Measurements from ENCODE around the gene TFE3. TPM values are rescaled to one million over a fixed set of nuclear protein-coding genes. Genes with fewer than 3 reads are reported as not detected.

The TFE3 gene
- total and polyA plus RNA-seq, 3 experiments from 2014 or later = 7.7 to 35.4 (median 32.4) TPM

- CTCF ChIA-PET = no interaction called here
- Mint-ChIP-seq H3K4me1 (peaks cover 8 to 22% (median 22%) of the 10 kb centered on the region in 3 donors), H3K4me3 (peak within 1 kb of the TSS; percentile 82 to 92 (median 86)), H3K9me3 (no peaks in the 10 kb centered on the region), H3K27ac (peak within 1 kb of the TSS; percentile 88 to 97 (median 95)), H3K27me3 (peaks cover 0 to 5% of the 10 kb centered on the region in 2 donors), H3K36me3 (peaks cover 0 to 39% (median 0%) of the 10 kb centered on the region in 3 donors)
- H3K4me3 ChIP-seq (ENCODE audit: low read length) = peak within 1 kb of the TSS; percentile 75
- DNase-seq = peak; percentile 81 to 93 (median 88)
- H3K4me1 ChIP-seq (ENCODE audit: insufficient read depth, low read length) = peaks cover 9% of the 10 kb centered on the region
- peak within 1 kb of the TSS; percentile 73 for H3K27ac ChIP-seq (ENCODE audit: low read depth, low read length)
- H3K9me3 ChIP-seq (ENCODE audit: low read length) = no peaks in the 10 kb centered on the region
- no peaks in the 10 kb centered on the region for H3K27me3 ChIP-seq (ENCODE audit: insufficient read depth, low read length, poor library complexity, severe bottlenecking)
- POLR2A ChIA-PET = no interaction called here
- no peaks in the 10 kb centered on the region for H3K36me3 ChIP-seq (ENCODE audit: insufficient read depth, low read length)
These were observed 30.7 kb upstream of the TFE3 start, which contains the start of gene PRAF2 for GRCh38 chrX:49073601-49074575. Gene PRAF2, minus strand, starts transcription at chrX:49074002. Its CDS starts 15 bp downstream, at chrX:49073987.

GRCh38 chrX:49072712-49073095 lies 29.5 kb upstream of the TFE3 start:
- H3K27me3 ChIP-seq (ENCODE audit: insufficient read depth, low read length, poor library complexity, severe bottlenecking) = no peaks in the 10 kb centered on the region
- CTCF ChIA-PET = no interaction called here
- peak overlapping the region; percentile 29 to 96 (median 92) for H3K27ac Mint-ChIP-seq
- H3K9me3 Mint-ChIP-seq = no peaks in the 10 kb centered on the region
- H3K4me1 ChIP-seq (ENCODE audit: insufficient read depth, low read length) = peaks cover 8% of the 10 kb centered on the region
- peaks cover 8 to 18% (median 17%) of the 10 kb centered on the region in 3 donors for H3K4me1 Mint-ChIP-seq
- no peak overlapping the region for H3K4me3 ChIP-seq (ENCODE audit: low read length)
- H3K27me3 Mint-ChIP-seq = peaks cover 0 to 6% of the 10 kb centered on the region in 2 donors
- POLR2A ChIA-PET = no interaction called here
- peaks cover 0 to 35% (median 0%) of the 10 kb centered on the region in 3 donors for H3K36me3 Mint-ChIP-seq
- H3K27ac ChIP-seq (ENCODE audit: low read depth, low read length) = no peak overlapping the region
- no peak for DNase-seq
- H3K9me3 ChIP-seq (ENCODE audit: low read length) = no peaks in the 10 kb centered on the region
- no peaks in the 10 kb centered on the region for H3K36me3 ChIP-seq (ENCODE audit: insufficient read depth, low read length)
- peak overlapping the region; percentile 82 to 92 (median 86) for H3K4me3 Mint-ChIP-seq

- Histone ChIP-seq H3K27me3 (ENCODE audit: insufficient read depth, low read length, poor library complexity, severe bottlenecking) (no peaks in the 10 kb centered on the region), H3K36me3 (ENCODE audit: insufficient read depth, low read length) (no peaks in the 10 kb centered on the region), H3K27ac (ENCODE audit: low read depth, low read length) (no peak overlapping the region), H3K4me3 (ENCODE audit: low read length) (no peak overlapping the region), H3K9me3 (ENCODE audit: low read length) (no peaks in the 10 kb centered on the region), H3K4me1 (ENCODE audit: insufficient read depth, low read length) (peaks cover 8% of the 10 kb centered on the region)
- H3K9me3 Mint-ChIP-seq = no peaks in the 10 kb centered on the region
- POLR2A ChIA-PET = no interaction called here
- H3K4me3 Mint-ChIP-seq = peak overlapping the region in 2 of 7 donors; percentile 34 to 84
- H3K27ac Mint-ChIP-seq = peak overlapping the region in 5 of 8 donors; percentile 21 to 78 (median 47)
- H3K36me3 Mint-ChIP-seq = peaks cover 0 to 29% (median 0%) of the 10 kb centered on the region in 3 donors
- H3K27me3 Mint-ChIP-seq = peaks cover 0 to 6% of the 10 kb centered on the region in 2 donors
- H3K4me1 Mint-ChIP-seq = peaks cover 8 to 18% (median 17%) of the 10 kb centered on the region in 3 donors
- no peak for DNase-seq
- CTCF ChIA-PET = no interaction called here
These were observed 28.9 kb upstream of the TFE3 start for GRCh38 chrX:49071877-49072711.

- Histone ChIP-seq H3K36me3 (ENCODE audit: insufficient read depth, low read length) (no peaks in the 10 kb centered on the region), H3K27me3 (ENCODE audit: insufficient read depth, low read length, poor library complexity, severe bottlenecking) (no peaks in the 10 kb centered on the region), H3K27ac (ENCODE audit: low read depth, low read length) (no peak overlapping the region), H3K9me3 (ENCODE audit: low read length) (no peaks in the 10 kb centered on the region), H3K4me1 (ENCODE audit: insufficient read depth, low read length) (peaks cover 8% of the 10 kb centered on the region), H3K4me3 (ENCODE audit: low read length) (no peak overlapping the region)
- POLR2A ChIA-PET = no interaction called here
- no peak for DNase-seq
- Mint-ChIP-seq H3K27me3 (peaks cover 0 to 6% of the 10 kb centered on the region in 2 donors), H3K36me3 (peaks cover 0 to 28% (median 0%) of the 10 kb centered on the region in 3 donors), H3K4me3 (no peak overlapping the region), H3K4me1 (peaks cover 8 to 18% (median 17%) of the 10 kb centered on the region in 3 donors), H3K27ac (peak overlapping the region in 6 of 8 donors; percentile 13 to 92 (median 71)), H3K9me3 (no peaks in the 10 kb centered on the region)
- CTCF ChIA-PET = no interaction called here
These were observed 27.8 kb upstream of the TFE3 start for GRCh38 chrX:49070988-49071387.

- Mint-ChIP-seq H3K27me3 (peaks cover 0 to 6% of the 10 kb centered on the region in 2 donors), H3K9me3 (no peaks in the 10 kb centered on the region), H3K4me3 (no peak overlapping the region), H3K27ac (no peak overlapping the region), H3K4me1 (peaks cover 8 to 15% (median 14%) of the 10 kb centered on the region in 3 donors), H3K36me3 (peaks cover 0 to 28% (median 0%) of the 10 kb centered on the region in 3 donors)
- Histone ChIP-seq H3K36me3 (ENCODE audit: insufficient read depth, low read length) (no peaks in the 10 kb centered on the region), H3K4me1 (ENCODE audit: insufficient read depth, low read length) (peaks cover 8% of the 10 kb centered on the region), H3K27me3 (ENCODE audit: insufficient read depth, low read length, poor library complexity, severe bottlenecking) (no peaks in the 10 kb centered on the region), H3K27ac (ENCODE audit: low read depth, low read length) (no peak overlapping the region), H3K4me3 (ENCODE audit: low read length) (no peak overlapping the region), H3K9me3 (ENCODE audit: low read length) (no peaks in the 10 kb centered on the region)
- CTCF ChIA-PET = no interaction called here
- no peak for DNase-seq
- POLR2A ChIA-PET = no interaction called here
These were observed 25.9 kb upstream of the TFE3 start for GRCh38 chrX:49069038-49069437.

- peaks cover 0 to 4% of the 10 kb centered on the region in 2 donors for H3K27me3 Mint-ChIP-seq
- DNase-seq = no peak
These were observed 24.3 kb upstream of the TFE3 start for GRCh38 chrX:49067285-49068120.

GRCh38 chrX:49066690-49067089 lies 23.5 kb upstream of the TFE3 start:
- Histone ChIP-seq H3K4me3 (ENCODE audit: low read length) (no peak overlapping the region), H3K4me1 (ENCODE audit: insufficient read depth, low read length) (no peaks in the 10 kb centered on the region), H3K27ac (ENCODE audit: low read depth, low read length) (no peak overlapping the region), H3K9me3 (ENCODE audit: low read length) (no peaks in the 10 kb centered on the region), H3K27me3 (ENCODE audit: insufficient read depth, low read length, poor library complexity, severe bottlenecking) (no peaks in the 10 kb centered on the region), H3K36me3 (ENCODE audit: insufficient read depth, low read length) (no peaks in the 10 kb centered on the region)
- Mint-ChIP-seq H3K27me3 (peaks cover 0 to 4% of the 10 kb centered on the region in 2 donors), H3K4me3 (no peak overlapping the region), H3K27ac (peak overlapping the region in 2 of 8 donors; percentile 61 to 87), H3K36me3 (peaks cover 0 to 30% (median 0%) of the 10 kb centered on the region in 3 donors), H3K4me1 (no peaks in the 10 kb centered on the region), H3K9me3 (no peaks in the 10 kb centered on the region)
- DNase-seq = no peak
- CTCF ChIA-PET = no interaction called here
- POLR2A ChIA-PET = no interaction called here

More at GRCh38 chrX:49067285-49068120, 24.3 kb upstream of the TFE3 start:
- Histone ChIP-seq H3K9me3 (ENCODE audit: low read length) (no peaks in the 10 kb centered on the region), H3K27me3 (ENCODE audit: insufficient read depth, low read length, poor library complexity, severe bottlenecking) (no peaks in the 10 kb centered on the region), H3K27ac (ENCODE audit: low read depth, low read length) (no peak overlapping the region), H3K4me1 (ENCODE audit: insufficient read depth, low read length) (no peaks in the 10 kb centered on the region), H3K4me3 (ENCODE audit: low read length) (no peak overlapping the region), H3K36me3 (ENCODE audit: insufficient read depth, low read length) (no peaks in the 10 kb centered on the region)
- ChIA-PET CTCF (no interaction called here), POLR2A (no interaction called here)
- peaks cover 0 to 3% (median 0%) of the 10 kb centered on the region in 3 donors for H3K4me1 Mint-ChIP-seq
- peak overlapping the region in 2 of 8 donors; percentile 6 to 72 for H3K27ac Mint-ChIP-seq
- H3K36me3 Mint-ChIP-seq = peaks cover 0 to 29% (median 0%) of the 10 kb centered on the region in 3 donors
- no peaks in the 10 kb centered on the region for H3K9me3 Mint-ChIP-seq
- H3K4me3 Mint-ChIP-seq = no peak overlapping the region
